Gastrocnemius medialis (tissue), 4 donors: ENCODE data around the gene AFG1L. TPM values are rescaled to one million over a fixed set of nuclear protein-coding genes. Genes with fewer than 3 reads are reported as not detected.
"Not testable (repeated sequence)": the region's sequence is repeated elsewhere in the genome, so short reads cannot be mapped to it uniquely, and the experiment has no call there.

Source experiments
- ATAC-seq, 2 donors: fragments of 150-250 bp; one replicate each; pipeline ENCODE4 v1.9.1; 2016
- DNase-seq, 2 donors: peaks; one replicate each; pipeline ENCODE4 v3.0.0-alpha.2; 2019
- H3K27ac ChIP-seq, 4 donors: fragments of 200-600 bp; sonication (generic); 1 replicate in 1 of 4; 2 replicates in 3 of 4; pipeline ENCODE4 v1.5.1; 2016 to 2018; ENCODE audit warnings: mild to moderate bottlenecking in 2 of 4, moderate library complexity in 1 of 4
- H3K27me3 ChIP-seq, 3 donors: fragments of 200-600 bp; sonication (generic) in 2 of 3; 1 replicate in 1 of 3; 2 replicates in 2 of 3; pipeline versions ENCODE4 v1.5.1 to v1.6.0; 2016 to 2019; ENCODE audit warnings: mild to moderate bottlenecking in 1 of 3, moderate library complexity in 1 of 3
- H3K36me3 ChIP-seq, 2 donors: fragments of 200-600 bp; sonication (generic) in 1 of 2; one replicate each; pipeline ENCODE4 v1.5.1; 2017 to 2018
- H3K4me1 ChIP-seq, 2 donors: fragments of 200-600 bp; sonication (generic) in 1 of 2; one replicate each; pipeline ENCODE4 v1.5.1; 2016 to 2017; ENCODE audit warnings: mild to moderate bottlenecking in 2 of 2
- H3K4me3 ChIP-seq, 4 donors: fragments of 200-600 bp; sonication (generic) in 3 of 4; 1 replicate in 1 of 4; 2 replicates in 3 of 4; pipeline ENCODE4 v1.5.1; 2016 to 2019; ENCODE audit warnings: mild to moderate bottlenecking in 2 of 4
- H3K9me3 ChIP-seq, 3 donors: fragments of 200-600 bp; sonication (generic) in 2 of 3; 1 replicate in 1 of 3; 2 replicates in 2 of 3; pipeline ENCODE4 v1.5.1; 2016 to 2019
- CTCF ChIP-seq, 5 experiments: fragments of 450-650 bp in 3 of 5; fragments of 200-600 bp in 2 of 5; sonication (generic) in 2 of 5; IDR thresholded peaks in 4 of 5; conservative IDR thresholded peaks in 1 of 5; 1 replicate in 4 of 5; 2 replicates in 1 of 5; pipeline ENCODE4 v1.5.1; 2016 to 2019; ENCODE audit warnings: antibody characterized with exemption in 5 of 5, mild to moderate bottlenecking in 3 of 5, moderate library complexity in 3 of 5
- POLR2A ChIP-seq, 2 donors: fragments of 450-650 bp; IDR thresholded peaks; one replicate each; pipeline ENCODE4 v1.6.1; 2017; ENCODE audit warnings: antibody characterized with exemption in 2 of 2, mild to moderate bottlenecking in 2 of 2, moderate library complexity in 2 of 2
- in situ Hi-C, 4 donors: fragments of 200-750 bp; cut with MboI; loops; one replicate each; pipeline versions ENCODE4 v1.15.0 to v1.8.0; 2017; ENCODE audit warnings: low sequenced_read_pairs in 4 of 4
- intact Hi-C: fragments of 100-400 bp; cut with DNase I; formaldehyde crosslinking; loops from one replicate; pipeline ENCODE4 v1.15.1; 2023; ENCODE audit warnings: low total_unique reads
- total RNA-seq, 4 donors: library from RNA; depleted of rRNA; stranded (reverse); fragments of >200 nt; gene quantifications; one replicate each; pipeline versions ENCODE4 v1.1.0 to v1.2.3, GENCODE V29; 2016

Gene AFG1L
- total RNA-seq, 4 donors from 2014 or later, result 2.1 to 7.0 (median 2.6) TPM

GRCh38 chr6:108560463-108561308 lies 265.8 kb downstream of the AFG1L start, which contains the start of gene FOXO3:
Gene FOXO3 (plus strand): TSS chr6:108560917. CDS start chr6:108561209, 292 bp downstream.
- H3K27me3 ChIP-seq, result no peaks in the 10 kb centered on the region
- H3K4me1 ChIP-seq, result peaks cover 38 to 39% of the 10 kb centered on the region in 2 donors
- peak within 1 kb of the TSS; percentile 95 to 100 (median 100) for H3K27ac ChIP-seq
- intact Hi-C loops, result no loop called here
- in situ Hi-C loops, result loop anchor here in 3 of 4 donors (5.0 to 25.0 kb wide), 2 partner anchors 97 to 102 kb away; no protein-coding TSS in a partner anchor
- DNase-seq (peak; percentile 90 to 93), ATAC-seq (peak; percentile 24)
- H3K4me3 ChIP-seq, result peak within 1 kb of the TSS; percentile 85 to 99 (median 96)
- H3K36me3 ChIP-seq, result peaks cover 0 to 9% of the 10 kb centered on the region in 2 donors
- TF ChIP-seq CTCF (IDR thresholded peaks at IDR 0.05 in 4 of 5, conservative IDR thresholded peaks at IDR 0.05 in 1 of 5) (peak in 1 of 5 experiments; percentile 13), POLR2A (IDR thresholded peaks at IDR 0.05) (peak; percentile 93 to 98)
- H3K9me3 ChIP-seq, result no peaks in the 10 kb centered on the region

GRCh38 chr6:108561309-108561647 lies 266.4 kb downstream of the AFG1L start:
- H3K4me3 ChIP-seq, result peak overlapping the region; percentile 85 to 99 (median 96)
- in situ Hi-C loops, result loop anchor here in 3 of 4 donors (5.0 to 25.0 kb wide), 2 partner anchors 96 to 101 kb away; no protein-coding TSS in a partner anchor
- intact Hi-C loops, H3K9me3 ChIP-seq, ATAC-seq, H3K27me3 ChIP-seq, DNase-seq, H3K36me3 ChIP-seq: not testable (repeated sequence)
- peaks cover 36 to 38% of the 10 kb centered on the region in 2 donors for H3K4me1 ChIP-seq
- H3K27ac ChIP-seq, result peak overlapping the region; percentile 95 to 100 (median 100)

GRCh38 chr6:108561742-108562502 lies 267.1 kb downstream of the AFG1L start:
- Histone ChIP-seq H3K9me3 (no peaks in the 10 kb centered on the region), H3K27ac (peak overlapping the region; percentile 95 to 100 (median 100)), H3K4me1 (peaks cover 36 to 38% of the 10 kb centered on the region in 2 donors), H3K36me3 (peaks cover 0 to 15% of the 10 kb centered on the region in 2 donors), H3K4me3 (peak overlapping the region; percentile 85 to 99 (median 96)), H3K27me3 (no peaks in the 10 kb centered on the region)
- in situ Hi-C loops (loop anchor here in 3 of 4 donors (5.0 to 25.0 kb wide), 2 partner anchors 95 to 100 kb away; no protein-coding TSS in a partner anchor), intact Hi-C loops (no loop called here)
- DNase-seq (peak in 1 of 2 donors; percentile 34), ATAC-seq (no peak)
- TF ChIP-seq CTCF (IDR thresholded peaks at IDR 0.05 in 4 of 5, conservative IDR thresholded peaks at IDR 0.05 in 1 of 5) (no peak), POLR2A (IDR thresholded peaks at IDR 0.05) (no peak)

- TF ChIP-seq POLR2A (IDR thresholded peaks at IDR 0.05), result peak; percentile 88 to 97
- TF ChIP-seq CTCF (IDR thresholded peaks at IDR 0.05 in 4 of 5, conservative IDR thresholded peaks at IDR 0.05 in 1 of 5), result peak in 4 of 5 experiments; percentile 4 to 28 (median 26)
- in situ Hi-C loops (loop anchor here in 3 of 4 donors (5.0 to 25.0 kb wide), 2 partner anchors 95 to 100 kb away; no protein-coding TSS in a partner anchor), intact Hi-C loops (no loop called here)
- Histone ChIP-seq H3K27ac (peak overlapping the region; percentile 95 to 100 (median 100)), H3K36me3 (peaks cover 0 to 22% of the 10 kb centered on the region in 2 donors), H3K4me3 (peak overlapping the region; percentile 85 to 99 (median 96)), H3K9me3 (no peaks in the 10 kb centered on the region), H3K27me3 (no peaks in the 10 kb centered on the region), H3K4me1 (peaks cover 37 to 38% of the 10 kb centered on the region in 2 donors)
- ATAC-seq, result peak; percentile 41 to 50
- peak; percentile 88 to 89 for DNase-seq
These were observed 267.7 kb downstream of the AFG1L start for GRCh38 chr6:108562503-108562993.
